WTC11 (cell line): ENCODE results near the gene ZFAND3.

ENCODE experiments used
- CBFB ChIP-seq: sonication (generic); formaldehyde crosslinking; IDR thresholded peaks from 2 replicates; pipeline ENCODE4 v1.8.1; 2022; ENCODE audit warnings: mild to moderate bottlenecking, low read depth, missing genetic modification reagents
- FOXJ3 ChIP-seq: sonication (generic); formaldehyde crosslinking; IDR thresholded peaks from 2 replicates; pipeline ENCODE4 v1.9.0; 2021; ENCODE audit warnings: missing genetic modification reagents, mild to moderate bottlenecking, borderline replicate concordance
- NR2C2 ChIP-seq: sonication (generic); formaldehyde crosslinking; IDR thresholded peaks from 2 replicates; pipeline ENCODE4 v1.8.0; 2022; ENCODE audit warnings: mild to moderate bottlenecking, missing genetic modification reagents
- TEAD1 ChIP-seq: sonication (generic); formaldehyde crosslinking; IDR thresholded peaks from 2 replicates; pipeline ENCODE4 v1.8.0; 2022; ENCODE audit warnings: mild to moderate bottlenecking, missing genetic modification reagents
- TP53 ChIP-seq: sonication (generic); formaldehyde crosslinking; IDR thresholded peaks from 2 replicates; pipeline ENCODE4 v1.8.1; 2023; ENCODE audit warnings: mild to moderate bottlenecking, missing genetic modification reagents
- TF ChIP-seq, protein P1 (sequence below): sonication (generic); formaldehyde crosslinking; IDR thresholded peaks from 2 replicates; pipeline ENCODE4 v1.8.0; 2022; ENCODE audit warnings: mild to moderate bottlenecking, missing genetic modification reagents
- TF ChIP-seq, protein P2 (sequence below): sonication (generic); formaldehyde crosslinking; IDR thresholded peaks from 2 replicates; pipeline ENCODE4 v1.8.1; 2023; ENCODE audit warnings: mild to moderate bottlenecking, missing genetic modification reagents, moderate library complexity
- TF ChIP-seq, protein P3 (sequence below): sonication (generic); formaldehyde crosslinking; IDR thresholded peaks from 2 replicates; pipeline ENCODE4 v1.8.0; 2022; ENCODE audit warnings: mild to moderate bottlenecking, missing genetic modification reagents
- TF ChIP-seq, protein P4 (sequence below): fragments of 200-600 bp; IDR thresholded peaks from 2 replicates; pipeline ENCODE4 v1.8.0; 2022; ENCODE audit warnings: antibody characterized with exemption
- TF ChIP-seq, protein P5 (sequence below): sonication (generic); formaldehyde crosslinking; IDR thresholded peaks from 2 replicates; pipeline ENCODE4 v1.8.0; 2022; ENCODE audit warnings: mild to moderate bottlenecking, missing genetic modification reagents
- TF ChIP-seq, protein P6 (sequence below): sonication (generic); formaldehyde crosslinking; IDR thresholded peaks from 2 replicates; pipeline ENCODE4 v1.8.1; 2022; ENCODE audit warnings: low read depth, missing genetic modification reagents, borderline replicate concordance
- TF ChIP-seq, protein P7 (sequence below): sonication (generic); formaldehyde crosslinking; IDR thresholded peaks from 2 replicates; pipeline ENCODE4 v1.8.1; 2022; ENCODE audit warnings: low read depth, mild to moderate bottlenecking, moderate library complexity, missing genetic modification reagents, borderline replicate concordance
- TF ChIP-seq, protein P8 (sequence below): sonication (generic); formaldehyde crosslinking; IDR thresholded peaks from 2 replicates; pipeline ENCODE4 v1.8.0; 2023; ENCODE audit warnings: missing genetic modification reagents, mild to moderate bottlenecking, borderline replicate concordance

DNA sequence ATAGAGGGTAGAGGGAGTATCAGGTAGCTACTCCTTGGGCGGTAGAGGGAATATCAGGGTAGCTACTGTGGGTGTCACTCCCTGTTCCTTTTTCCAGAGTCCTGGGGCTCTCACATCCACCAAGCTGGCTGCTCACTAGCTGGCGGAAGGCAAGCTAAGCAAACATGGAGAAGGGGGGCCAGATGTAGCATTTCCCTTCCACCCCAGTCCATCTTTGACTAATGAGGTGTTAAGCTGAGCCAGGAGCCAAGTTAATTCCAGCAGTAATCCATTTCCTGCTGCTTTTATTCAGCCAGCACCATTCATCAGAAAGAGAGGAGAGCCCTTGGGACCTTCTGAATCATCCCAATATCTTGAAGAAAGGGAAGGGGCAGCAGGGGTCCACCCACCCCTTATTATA is 330.0 kb downstream of the ZFAND3 start:
- no peak for TF ChIP-seq CBFB (CRISPR knock-in tag)
- TF ChIP-seq, protein P1, sequence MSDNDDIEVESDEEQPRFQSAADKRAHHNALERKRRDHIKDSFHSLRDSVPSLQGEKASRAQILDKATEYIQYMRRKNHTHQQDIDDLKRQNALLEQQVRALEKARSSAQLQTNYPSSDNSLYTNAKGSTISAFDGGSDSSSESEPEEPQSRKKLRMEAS, result no peak
- no peak for TF ChIP-seq FOXJ3 (CRISPR knock-in tag)
- TF ChIP-seq, protein P2, sequence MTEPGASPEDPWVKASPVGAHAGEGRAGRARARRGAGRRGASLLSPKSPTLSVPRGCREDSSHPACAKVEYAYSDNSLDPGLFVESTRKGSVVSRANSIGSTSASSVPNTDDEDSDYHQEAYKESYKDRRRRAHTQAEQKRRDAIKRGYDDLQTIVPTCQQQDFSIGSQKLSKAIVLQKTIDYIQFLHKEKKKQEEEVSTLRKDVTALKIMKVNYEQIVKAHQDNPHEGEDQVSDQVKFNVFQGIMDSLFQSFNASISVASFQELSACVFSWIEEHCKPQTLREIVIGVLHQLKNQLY, result no peak
- TF ChIP-seq, protein P3, sequence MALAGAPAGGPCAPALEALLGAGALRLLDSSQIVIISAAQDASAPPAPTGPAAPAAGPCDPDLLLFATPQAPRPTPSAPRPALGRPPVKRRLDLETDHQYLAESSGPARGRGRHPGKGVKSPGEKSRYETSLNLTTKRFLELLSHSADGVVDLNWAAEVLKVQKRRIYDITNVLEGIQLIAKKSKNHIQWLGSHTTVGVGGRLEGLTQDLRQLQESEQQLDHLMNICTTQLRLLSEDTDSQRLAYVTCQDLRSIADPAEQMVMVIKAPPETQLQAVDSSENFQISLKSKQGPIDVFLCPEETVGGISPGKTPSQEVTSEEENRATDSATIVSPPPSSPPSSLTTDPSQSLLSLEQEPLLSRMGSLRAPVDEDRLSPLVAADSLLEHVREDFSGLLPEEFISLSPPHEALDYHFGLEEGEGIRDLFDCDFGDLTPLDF (CRISPR knock-in tag), result no peak
- TF ChIP-seq, protein P4, sequence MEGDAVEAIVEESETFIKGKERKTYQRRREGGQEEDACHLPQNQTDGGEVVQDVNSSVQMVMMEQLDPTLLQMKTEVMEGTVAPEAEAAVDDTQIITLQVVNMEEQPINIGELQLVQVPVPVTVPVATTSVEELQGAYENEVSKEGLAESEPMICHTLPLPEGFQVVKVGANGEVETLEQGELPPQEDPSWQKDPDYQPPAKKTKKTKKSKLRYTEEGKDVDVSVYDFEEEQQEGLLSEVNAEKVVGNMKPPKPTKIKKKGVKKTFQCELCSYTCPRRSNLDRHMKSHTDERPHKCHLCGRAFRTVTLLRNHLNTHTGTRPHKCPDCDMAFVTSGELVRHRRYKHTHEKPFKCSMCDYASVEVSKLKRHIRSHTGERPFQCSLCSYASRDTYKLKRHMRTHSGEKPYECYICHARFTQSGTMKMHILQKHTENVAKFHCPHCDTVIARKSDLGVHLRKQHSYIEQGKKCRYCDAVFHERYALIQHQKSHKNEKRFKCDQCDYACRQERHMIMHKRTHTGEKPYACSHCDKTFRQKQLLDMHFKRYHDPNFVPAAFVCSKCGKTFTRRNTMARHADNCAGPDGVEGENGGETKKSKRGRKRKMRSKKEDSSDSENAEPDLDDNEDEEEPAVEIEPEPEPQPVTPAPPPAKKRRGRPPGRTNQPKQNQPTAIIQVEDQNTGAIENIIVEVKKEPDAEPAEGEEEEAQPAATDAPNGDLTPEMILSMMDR, result no peak
- TF ChIP-seq, protein P5, sequence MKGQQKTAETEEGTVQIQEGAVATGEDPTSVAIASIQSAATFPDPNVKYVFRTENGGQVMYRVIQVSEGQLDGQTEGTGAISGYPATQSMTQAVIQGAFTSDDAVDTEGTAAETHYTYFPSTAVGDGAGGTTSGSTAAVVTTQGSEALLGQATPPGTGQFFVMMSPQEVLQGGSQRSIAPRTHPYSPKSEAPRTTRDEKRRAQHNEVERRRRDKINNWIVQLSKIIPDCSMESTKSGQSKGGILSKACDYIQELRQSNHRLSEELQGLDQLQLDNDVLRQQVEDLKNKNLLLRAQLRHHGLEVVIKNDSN (CRISPR knock-in tag), result no peak
- TF ChIP-seq, protein P6, sequence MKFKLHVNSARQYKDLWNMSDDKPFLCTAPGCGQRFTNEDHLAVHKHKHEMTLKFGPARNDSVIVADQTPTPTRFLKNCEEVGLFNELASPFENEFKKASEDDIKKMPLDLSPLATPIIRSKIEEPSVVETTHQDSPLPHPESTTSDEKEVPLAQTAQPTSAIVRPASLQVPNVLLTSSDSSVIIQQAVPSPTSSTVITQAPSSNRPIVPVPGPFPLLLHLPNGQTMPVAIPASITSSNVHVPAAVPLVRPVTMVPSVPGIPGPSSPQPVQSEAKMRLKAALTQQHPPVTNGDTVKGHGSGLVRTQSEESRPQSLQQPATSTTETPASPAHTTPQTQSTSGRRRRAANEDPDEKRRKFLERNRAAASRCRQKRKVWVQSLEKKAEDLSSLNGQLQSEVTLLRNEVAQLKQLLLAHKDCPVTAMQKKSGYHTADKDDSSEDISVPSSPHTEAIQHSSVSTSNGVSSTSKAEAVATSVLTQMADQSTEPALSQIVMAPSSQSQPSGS, result no peak
- TF ChIP-seq, protein P7, sequence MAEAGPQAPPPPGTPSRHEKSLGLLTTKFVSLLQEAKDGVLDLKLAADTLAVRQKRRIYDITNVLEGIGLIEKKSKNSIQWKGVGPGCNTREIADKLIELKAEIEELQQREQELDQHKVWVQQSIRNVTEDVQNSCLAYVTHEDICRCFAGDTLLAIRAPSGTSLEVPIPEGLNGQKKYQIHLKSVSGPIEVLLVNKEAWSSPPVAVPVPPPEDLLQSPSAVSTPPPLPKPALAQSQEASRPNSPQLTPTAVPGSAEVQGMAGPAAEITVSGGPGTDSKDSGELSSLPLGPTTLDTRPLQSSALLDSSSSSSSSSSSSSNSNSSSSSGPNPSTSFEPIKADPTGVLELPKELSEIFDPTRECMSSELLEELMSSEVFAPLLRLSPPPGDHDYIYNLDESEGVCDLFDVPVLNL (CRISPR knock-in tag), result no peak
- TF ChIP-seq, protein P8, sequence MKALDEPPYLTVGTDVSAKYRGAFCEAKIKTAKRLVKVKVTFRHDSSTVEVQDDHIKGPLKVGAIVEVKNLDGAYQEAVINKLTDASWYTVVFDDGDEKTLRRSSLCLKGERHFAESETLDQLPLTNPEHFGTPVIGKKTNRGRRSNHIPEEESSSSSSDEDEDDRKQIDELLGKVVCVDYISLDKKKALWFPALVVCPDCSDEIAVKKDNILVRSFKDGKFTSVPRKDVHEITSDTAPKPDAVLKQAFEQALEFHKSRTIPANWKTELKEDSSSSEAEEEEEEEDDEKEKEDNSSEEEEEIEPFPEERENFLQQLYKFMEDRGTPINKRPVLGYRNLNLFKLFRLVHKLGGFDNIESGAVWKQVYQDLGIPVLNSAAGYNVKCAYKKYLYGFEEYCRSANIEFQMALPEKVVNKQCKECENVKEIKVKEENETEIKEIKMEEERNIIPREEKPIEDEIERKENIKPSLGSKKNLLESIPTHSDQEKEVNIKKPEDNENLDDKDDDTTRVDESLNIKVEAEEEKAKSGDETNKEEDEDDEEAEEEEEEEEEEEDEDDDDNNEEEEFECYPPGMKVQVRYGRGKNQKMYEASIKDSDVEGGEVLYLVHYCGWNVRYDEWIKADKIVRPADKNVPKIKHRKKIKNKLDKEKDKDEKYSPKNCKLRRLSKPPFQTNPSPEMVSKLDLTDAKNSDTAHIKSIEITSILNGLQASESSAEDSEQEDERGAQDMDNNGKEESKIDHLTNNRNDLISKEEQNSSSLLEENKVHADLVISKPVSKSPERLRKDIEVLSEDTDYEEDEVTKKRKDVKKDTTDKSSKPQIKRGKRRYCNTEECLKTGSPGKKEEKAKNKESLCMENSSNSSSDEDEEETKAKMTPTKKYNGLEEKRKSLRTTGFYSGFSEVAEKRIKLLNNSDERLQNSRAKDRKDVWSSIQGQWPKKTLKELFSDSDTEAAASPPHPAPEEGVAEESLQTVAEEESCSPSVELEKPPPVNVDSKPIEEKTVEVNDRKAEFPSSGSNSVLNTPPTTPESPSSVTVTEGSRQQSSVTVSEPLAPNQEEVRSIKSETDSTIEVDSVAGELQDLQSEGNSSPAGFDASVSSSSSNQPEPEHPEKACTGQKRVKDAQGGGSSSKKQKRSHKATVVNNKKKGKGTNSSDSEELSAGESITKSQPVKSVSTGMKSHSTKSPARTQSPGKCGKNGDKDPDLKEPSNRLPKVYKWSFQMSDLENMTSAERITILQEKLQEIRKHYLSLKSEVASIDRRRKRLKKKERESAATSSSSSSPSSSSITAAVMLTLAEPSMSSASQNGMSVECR (CRISPR knock-in tag), result no peak
- TF ChIP-seq NR2C2 (CRISPR knock-in tag), result no peak
- no peak for TF ChIP-seq TP53 (CRISPR knock-in tag)
- no peak for TF ChIP-seq TEAD1 (CRISPR knock-in tag)
